GM21737 (cell line): ENCODE measurements around the gene DAB2IP.
"Not testable (repeated sequence)": the region's sequence is repeated elsewhere in the genome, so short reads cannot be mapped to it uniquely, and the experiment has no call there.

Experiments
- ATAC-seq: cut with Tn5 transposase; IDR thresholded peaks from one replicate; pipeline ENCODE4 v1.9.1; 2021; ENCODE audit warnings: mild to moderate bottlenecking, moderate library complexity; ENCODE audit not compliant: unreplicated experiment

The DAB2IP gene

DNA sequence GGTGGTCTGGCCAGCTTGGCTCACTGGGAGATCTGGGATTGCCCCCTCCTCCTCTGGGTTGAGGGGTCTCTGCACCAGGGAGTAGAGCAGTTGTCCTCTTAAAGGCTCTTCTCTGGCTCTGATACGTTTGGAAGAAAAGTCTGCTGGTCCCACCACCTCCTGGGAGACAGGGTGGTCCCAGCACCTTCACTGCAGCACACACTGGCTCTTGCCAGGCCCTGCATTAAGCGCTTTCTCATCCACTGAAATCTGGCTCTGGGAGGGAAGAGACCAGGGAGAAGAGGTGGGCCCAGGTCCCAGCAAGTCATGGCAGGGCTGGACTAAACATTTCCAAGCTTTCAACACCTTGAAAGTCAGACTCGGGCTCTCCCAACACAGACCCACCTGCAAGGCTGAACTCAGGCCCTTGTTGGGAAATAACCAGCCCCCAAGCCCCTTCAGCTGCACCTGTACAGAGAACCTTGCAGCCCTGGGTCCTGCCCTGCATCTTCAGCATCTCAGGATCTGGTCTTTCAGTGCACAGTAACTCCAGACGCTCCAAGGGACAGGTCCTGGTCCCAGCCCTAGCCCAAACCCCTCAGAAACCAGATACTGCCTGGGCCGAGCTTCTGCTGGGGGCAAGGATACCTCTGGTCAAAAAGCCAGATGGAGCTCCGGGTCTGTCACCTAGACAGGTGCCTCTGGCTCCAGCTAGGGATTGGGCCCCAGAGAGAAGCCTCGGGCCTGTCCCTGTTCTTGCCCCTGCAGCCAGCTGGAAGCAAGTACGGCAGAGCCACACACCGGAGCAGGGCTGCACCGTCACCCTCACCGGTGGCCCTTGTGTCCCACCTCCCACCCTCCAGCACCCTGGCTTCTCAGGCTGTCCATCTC, 134.5 kb downstream of the DAB2IP start:
- ATAC-seq: no peak

DNA sequence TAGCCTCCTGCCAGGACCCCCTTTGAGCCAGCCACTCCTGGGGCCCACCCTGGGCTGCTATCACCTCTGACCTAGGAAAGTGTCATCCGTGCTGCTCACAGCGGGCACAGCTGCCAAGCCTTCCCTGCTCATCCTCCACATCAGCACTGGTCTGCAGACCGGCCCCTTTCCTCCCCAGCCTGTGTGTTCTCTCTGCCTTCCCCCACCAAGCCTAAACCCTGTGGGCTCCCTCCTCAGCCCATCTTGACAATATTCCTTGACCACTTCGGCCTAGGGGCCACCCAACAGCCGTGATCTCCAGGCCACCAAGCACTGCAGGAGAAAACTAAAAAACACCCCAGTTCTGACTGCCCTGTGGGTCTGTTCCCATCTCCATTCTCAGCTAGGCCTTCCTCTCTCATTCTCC, 135.1 kb downstream of the DAB2IP start:
- no peak for ATAC-seq

DNA sequence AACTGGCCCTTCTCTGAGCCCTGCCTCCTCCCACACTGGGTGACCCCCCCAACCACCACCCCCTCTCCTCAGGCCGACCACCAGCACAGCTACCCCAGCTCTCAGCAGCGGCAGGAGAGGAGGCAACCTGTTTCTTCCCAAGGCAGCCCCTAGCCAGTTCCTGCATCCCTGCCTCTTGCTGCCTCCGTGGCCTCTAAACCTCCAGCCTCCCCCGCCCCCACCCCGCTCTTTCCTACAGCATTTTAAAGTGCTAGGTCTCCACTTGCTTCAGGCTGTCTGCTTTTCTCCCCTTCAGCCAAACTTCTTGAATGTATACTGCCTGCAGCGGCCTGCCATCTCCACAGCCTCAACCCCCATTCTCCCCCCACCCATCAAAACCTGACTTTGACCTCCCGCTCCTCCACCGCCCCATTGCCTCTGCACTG, 135.6 kb downstream of the DAB2IP start:
- ATAC-seq: no peak

DNA sequence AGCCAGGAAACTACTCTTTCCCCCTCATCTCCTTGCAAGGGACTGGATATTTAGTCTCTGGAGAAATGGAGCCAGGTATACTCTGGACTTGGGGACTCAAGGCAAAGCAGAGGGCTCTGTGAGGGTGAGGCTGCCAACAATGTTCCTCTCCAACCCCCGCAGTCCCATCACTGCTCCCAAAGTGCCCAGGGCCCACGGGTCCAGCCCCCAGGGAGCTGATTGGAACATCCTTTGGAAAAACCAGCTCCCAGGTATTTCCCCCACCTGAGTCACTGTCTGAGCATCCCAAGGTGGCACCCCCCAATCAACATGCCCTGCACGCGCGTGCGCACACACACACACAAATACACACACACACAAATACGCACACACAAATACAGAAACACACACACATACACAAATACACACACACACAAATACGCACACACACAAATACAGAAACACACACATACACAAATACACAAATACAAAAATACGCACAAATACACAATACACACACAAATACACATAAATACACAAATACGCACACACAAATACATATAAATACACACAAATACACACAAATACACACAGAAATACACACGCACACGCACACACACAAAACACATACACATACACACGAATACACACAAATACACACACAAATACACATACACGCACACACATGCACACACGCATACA, 137.4 kb downstream of the DAB2IP start:
- ATAC-seq: no peak

DNA sequence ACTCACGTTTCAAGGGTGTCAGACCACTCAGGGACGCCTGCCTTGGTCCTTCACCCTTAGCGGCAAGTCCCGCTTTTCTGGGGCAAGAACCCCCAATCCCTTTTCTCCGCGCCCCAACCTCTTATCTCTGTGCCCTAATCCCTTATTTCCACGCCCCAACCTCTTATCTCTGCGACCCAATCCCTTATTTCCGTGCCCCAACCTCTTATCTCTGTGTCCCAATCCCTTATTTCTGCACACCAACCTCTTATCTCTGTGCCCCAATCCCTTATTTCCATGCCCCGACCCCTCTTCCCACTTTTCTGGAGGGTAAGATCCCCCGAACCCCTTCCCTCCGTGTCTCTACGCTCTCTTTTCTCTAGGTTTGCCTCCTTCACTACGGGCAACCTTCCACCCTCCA, 139.4 kb downstream of the DAB2IP start:
- no peak for ATAC-seq

DNA sequence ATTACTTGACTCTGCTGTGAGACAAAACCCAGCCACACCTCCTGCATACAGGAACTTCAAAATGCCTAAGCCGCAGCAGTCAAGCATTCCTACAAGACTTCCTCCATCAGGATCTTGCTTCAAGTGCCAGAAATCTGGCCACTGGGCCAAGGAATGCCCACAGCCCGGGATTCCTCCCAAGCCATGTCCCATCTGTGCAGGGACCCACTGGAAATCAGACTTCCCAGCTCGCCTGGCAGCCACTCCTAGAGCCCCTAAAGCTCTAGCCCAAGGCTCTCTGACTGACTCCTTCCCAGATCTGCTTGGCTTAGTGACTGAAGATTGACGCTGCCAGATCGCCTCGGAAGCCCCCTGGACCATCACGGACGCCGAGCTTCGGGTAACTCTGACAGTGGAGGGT, 141.0 kb downstream of the DAB2IP start:
- not testable (repeated sequence) for ATAC-seq

DNA sequence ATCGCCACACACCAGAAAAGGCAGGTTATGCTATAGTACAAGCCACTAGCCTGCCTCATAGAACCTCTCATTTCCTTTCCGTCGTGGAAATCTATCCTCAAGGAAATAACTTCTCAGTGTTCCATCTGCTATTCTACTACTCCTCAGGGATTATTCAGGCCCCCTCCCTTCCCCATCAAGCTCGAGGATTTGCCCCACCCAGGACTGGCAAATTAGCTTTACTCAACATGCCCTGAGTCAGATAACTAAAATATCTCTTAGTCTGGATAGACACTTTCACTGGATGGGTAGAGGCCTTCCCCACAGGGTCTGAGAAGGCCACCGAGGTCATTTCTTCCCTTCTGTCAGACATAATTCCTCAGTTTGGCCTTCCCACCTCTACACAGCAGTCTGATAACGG, 142.9 kb downstream of the DAB2IP start:
- not testable (repeated sequence) for ATAC-seq

DNA sequence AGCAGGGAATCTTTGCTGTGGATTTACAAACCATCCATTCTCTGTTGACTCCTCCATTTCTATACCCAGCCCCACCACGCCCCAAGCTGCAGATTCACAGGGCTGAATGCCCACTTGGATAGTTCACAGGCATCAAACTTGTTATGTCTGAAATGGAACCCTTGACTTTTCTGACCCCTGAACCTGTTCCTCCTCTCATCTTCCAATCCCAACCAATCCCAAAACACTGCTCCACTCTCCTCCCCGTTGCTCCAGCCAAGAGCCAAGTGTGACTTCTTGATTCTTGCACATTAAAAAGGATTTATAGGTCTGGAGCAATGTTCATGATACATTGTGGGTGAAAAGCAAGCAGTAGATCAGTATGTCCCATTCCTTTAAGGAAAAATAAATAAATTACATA, 145.6 kb downstream of the DAB2IP start:
- no peak for ATAC-seq

DNA sequence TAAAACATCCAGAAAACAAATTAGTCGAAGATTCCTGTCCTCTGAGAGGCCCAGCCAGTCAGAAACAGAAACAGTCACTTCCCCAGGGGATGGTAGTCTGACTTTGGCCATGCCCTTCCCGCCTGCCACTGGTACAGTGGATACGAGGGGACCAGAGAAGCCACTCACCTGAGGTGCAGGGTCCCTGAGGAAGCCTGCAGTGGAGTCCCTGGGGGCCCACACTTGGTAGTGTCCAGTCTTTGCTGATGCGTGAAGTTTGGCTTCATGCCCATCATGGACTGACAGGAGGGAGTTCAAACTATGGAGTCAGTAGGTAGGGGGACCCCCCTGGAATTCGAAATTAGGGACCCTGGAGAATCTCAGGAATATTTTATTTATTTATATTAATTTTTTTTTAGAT, 147.5 kb downstream of the DAB2IP start:
- no peak for ATAC-seq

DNA sequence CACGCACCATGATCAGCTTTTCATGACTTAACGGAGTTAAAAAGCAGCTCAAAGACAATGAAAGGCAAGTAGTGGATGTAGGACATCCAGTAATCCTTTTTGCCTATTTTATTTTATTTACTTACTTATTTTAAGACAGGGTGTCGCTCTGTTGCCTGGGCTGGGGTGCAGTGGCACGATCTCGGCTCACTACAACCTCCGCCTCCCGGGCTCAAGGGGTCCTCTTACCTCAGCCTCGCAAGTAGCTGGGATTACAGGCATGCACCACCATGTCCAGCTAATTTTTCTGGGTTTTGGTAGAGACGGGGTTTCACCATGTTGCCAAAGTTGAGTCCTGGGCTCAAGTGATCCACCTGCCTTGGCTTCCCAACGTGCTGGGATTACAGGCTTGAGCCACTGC, 148.9 kb downstream of the DAB2IP start:
- no peak for ATAC-seq

DNA sequence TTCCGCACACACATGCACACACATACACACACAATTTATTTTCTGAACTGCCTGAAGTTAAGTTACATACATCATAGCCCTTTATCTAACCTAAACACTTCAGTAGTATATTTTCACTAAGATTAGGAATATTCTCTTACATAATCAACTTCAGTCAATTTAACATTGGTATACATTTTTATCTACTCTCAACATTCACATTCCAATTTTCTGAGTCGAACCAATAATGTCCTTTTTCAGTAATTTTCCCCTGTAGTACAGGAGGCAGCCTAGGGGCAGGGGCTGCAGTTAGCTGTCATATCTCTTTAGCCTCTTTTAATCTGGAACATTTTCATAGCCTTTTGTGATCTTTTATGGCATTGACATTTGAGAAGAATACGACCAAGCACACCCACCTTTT, 150.1 kb downstream of the DAB2IP start:
- ATAC-seq: no peak

DNA sequence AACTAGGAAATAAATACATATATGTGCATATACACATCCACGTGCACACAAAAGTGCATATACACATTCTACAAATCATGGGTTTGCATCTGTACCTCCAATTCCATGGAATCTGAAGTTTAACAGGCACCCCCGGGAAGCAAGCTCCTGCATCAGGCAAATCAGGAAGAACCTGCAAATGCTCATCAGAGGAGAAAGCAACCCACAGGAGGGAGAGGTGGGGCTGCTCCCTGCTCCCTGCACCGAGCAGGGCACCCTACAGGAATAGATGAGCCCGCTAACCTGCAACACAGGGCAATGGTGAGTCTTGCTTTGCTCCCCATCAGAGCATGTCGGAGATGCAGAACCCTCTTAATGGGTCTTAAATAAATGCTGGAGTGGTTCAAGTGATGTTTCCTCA, 151.3 kb downstream of the DAB2IP start:
- ATAC-seq: no peak

DNA sequence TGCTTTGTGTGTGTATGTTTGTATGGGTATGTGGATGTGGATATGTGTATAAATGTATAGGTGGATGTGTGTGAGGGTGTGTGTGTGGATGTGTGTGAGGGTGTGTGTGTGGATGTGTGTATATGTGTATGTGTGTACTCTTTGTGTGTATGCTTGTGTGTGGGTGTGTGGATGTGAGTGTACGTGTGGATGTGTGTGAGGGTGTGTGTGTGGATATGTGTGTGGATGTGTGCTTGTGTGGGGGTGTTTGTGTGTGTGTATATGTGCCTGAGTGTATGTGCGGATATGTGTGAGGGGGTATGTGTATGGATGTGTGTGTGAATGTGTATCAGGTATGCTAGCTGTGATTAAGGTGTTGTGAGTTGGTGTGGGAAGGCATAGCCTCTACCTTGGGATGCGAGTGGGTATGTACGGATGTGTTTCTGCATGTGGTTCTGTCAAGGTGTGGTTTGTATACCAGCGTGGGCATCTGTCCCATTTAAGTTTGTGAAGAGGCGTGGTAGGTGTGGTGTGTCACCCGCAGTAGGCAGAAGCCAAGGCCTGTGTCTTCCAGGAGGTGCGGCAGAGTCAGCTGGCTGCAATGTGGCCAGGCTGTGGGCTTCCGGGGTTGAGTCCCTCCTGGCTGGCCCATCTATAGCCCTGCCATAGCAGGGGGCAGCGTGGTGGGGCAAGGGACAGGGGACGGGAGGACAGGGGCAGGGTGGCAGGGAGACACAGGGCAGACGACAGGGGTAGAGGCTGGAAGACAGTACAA, 155.8 kb downstream of the DAB2IP start:
- ATAC-seq: no peak

DNA sequence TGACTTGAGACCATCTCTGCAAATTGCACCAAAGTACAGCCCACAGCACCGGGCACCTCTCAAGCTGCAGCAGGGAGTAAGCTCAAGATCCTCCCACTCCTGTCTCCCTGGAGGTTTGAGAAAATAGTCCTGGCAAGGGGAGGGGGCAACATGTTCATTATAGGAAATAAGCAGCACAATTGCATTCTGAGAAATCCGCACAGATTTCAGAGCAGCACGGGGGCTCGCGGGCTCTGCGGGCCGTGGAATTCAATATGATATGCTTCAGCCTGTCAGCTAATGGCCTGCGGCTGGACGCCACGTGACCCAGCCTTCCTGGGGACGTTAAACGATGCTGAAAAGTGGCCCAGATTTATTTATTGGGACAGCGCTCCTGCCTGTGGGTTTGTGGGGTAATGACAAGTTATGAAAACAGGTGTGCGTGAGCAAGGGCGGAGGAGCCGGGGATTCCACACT, 156.4 kb downstream of the DAB2IP start:
- ATAC-seq: no peak

DNA sequence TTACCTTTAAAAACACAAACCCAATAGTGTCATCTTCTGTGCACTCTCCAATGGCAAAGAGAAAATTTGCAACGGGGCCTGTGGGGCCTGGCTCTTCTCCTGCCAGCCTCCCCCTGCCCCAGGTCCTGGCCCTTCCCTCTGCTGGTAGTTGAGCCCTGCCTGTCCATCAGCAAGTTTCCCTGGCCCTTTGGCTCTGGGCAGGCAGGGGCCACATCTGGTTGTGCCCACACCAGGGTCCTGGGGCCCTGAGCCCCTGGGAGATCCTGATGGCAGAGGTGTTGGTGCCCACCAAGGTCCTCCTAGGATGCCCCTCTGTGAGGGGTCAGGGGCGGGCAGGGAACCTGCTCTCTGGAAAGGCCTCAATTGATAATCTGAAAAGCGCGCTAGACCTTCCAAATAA, 157.3 kb downstream of the DAB2IP start:
- no peak for ATAC-seq

DNA sequence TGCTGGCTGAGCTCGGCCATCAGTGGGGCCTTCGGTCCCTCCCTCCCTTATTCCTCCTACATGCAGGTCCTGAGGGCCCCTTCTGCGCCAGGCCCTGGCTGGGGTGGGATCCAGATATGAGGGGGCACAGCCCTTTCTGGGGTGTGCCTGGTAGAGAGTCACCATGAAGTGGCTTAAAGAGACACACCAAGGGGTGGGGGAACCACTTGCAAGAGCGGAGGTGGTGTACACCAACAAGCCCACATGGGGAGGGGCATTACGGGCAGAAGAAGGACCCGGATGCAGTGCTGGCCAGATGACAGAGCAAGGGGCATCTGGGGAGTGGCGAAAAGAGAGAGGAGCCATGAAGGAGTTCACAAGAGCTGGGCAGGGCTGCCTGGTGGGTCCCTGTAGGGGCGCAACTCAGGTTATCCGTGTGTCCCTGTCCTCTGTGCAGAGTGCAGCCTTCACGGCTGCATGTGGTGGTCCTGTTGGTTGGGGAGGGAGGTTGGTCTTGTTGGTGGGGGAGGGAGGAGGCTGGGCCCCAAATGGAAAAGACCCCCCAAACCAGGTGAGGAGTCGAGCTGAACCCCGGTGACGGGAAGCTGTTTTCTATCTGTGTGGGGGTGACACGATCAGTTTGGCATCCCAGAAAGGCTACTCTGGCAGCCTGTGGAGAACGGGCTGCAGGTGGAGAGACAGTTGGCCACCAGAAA, 158.1 kb downstream of the DAB2IP start:
- ATAC-seq: no peak

DNA sequence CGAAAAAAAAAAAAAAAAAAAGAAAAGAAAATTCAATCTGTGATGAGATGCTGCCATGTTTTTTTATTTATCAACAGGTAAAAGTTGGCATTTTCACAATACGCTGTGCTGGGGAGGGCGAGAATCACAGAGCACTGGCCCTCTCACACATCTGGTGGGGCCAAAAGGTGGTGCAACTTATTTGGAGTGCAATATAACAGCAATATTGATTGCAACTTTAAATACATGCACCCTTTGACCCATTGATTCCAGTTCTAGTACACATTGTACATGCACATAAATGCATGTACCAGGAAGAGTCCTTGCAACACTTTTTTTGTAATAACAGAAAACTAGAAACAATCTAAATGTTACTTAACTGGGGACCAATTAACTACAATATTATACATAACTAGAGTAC, 159.1 kb downstream of the DAB2IP start:
- no peak for ATAC-seq

DNA sequence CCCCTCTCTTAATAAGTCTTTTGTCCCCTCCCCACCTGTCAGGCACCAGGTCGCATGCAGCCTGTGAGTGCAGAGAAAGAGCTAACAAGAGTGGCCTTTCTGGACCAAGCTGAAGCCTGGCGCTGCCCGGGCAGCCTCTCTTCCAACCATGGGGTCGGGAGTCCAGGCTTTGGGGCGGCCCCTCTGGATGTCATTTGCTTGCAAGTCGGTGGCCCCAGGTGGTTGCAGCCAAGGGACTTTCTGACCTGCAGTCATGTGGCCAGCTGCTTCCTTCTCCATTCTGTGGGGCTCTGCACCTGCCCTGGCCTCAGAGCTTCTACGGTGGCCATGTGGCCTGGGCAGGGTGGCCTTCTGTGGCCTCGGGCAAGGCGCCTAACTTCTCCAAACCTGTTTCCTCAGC, 159.7 kb downstream of the DAB2IP start:
- no peak for ATAC-seq

DNA sequence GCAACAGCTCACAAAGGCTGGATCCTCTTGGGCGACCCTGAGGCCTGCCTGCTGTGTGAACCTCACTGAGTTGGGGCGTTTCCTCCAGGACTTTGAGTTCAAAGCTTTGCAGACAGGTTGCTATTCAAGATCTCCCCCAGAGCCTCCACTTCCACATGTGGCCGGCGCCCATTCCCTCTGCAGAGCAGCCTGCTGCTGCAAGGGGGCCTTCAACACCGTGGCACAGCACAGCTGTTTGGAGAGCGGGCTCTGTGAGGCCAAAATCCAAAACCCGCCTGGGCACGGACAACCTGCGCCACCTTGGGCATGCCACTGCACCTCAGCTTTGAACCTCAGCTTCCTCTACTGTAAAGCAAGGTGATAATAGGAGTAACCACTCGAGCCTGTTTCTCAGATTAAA, 160.3 kb downstream of the DAB2IP start:
- ATAC-seq: no peak

DNA sequence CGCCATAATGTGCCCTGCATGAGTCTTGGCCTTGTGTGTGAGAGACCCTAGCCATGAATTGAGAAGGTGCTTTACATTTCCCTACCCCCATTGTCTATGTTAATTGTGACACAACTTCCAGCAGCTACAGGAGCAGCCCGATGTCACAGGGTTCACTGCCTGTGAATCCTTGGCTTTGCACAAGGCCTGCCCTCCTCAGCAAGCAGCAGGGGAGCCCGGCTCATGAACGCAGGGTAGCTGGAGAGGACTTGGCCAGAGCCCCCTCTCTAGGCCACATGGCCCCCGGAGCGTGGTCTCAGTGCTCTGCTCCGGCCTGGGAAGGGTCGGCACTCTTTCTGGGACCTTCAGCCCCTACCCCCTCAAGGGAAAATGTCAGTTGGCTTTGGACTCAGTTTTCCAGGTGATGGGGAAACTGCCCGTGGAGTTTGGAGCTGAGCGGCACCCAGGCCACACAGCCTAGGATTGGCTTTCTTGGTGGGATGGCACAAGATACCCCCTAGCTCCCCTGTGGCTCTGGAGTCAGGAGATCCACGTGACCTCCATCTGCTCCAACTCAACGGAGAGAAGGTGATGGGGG, 160.8 kb downstream of the DAB2IP start:
- no peak for ATAC-seq
